ENCODE data around the gene ONECUT1. TPM values are rescaled to one million over a fixed set of nuclear protein-coding genes. Genes with fewer than 3 reads are reported as not detected.

Gene ONECUT1
- total and polyA plus RNA-seq, 2 of the 8 experiments (the other 6 are each of a cell fraction or from before 2014, with no cell fraction given), result 0.65 to 6.4 TPM

DNA sequence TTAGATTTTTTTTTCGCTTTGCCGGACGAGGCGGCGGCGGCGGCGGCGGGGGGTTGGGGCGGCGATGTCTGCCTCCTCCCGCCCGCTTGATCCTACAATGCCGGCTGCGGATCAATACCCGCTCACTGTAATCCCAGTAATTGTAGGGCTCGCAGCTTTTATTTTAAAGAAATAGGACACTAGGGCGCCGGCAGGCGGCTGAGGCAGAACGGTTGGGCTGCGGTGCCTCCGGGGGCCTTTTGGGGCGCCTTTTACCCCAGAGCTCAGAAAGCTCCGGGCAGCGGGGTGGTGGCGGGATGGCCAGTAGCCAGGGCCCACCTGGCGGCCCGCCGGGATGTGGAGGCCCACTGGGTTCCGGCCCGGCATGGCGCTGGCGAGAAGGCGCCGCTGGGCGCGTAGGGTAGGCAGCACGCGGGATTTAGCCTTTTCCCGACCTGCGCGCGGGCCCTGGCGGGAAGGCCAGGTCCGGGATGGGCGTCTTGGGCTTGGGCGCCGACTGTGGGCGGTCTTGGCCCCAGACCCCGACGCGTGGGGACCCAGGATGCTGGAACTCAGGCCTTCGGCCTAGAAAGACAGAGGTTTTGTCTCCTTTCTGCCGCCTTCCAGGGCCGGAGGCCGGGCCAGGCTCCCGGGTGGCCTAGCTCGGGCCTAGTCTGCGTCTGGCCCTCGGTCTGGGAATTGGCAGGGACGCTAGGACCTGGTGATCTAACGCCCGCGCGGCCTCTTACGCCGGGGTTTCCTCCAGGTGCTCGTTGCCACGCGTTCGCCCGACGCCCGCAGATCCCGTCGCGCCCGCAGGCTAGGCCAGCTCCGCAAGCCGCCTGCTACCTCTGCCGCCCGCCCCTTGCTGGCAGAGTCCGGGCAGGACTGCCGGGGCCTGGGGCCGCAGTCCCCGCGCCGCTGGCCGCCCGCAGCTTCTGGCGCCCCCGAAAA, 15.5 kb upstream of the ONECUT1 start:
- Histone ChIP-seq H2BK15ac (ENCODE audit: low read length) (no peak overlapping the region), H2AK5ac (ENCODE audit: low read depth, low read length) (no peak overlapping the region), H3K23me2 (ENCODE audit: low read depth, low read length) (peaks cover 13% of the 10 kb centered on the region), H3K4me1 (replicated peaks in 1 of 4; ENCODE audit: control insufficient read depth in 3 of 4, insufficient read depth in 4 of 4, low read length in 3 of 4) (peaks cover 11 to 30% (median 19%) of the 10 kb centered on the region in 4 experiments), H2BK120ac (replicated peaks; ENCODE audit: low read depth, low read length) (peak overlapping the region; percentile 30), H3K9me3 (ENCODE audit: insufficient read depth in 2 of 2, low read depth in 1 of 2, low read length in 1 of 2) (peaks cover 0 to 7% of the 10 kb centered on the region in 2 experiments; a peak in 1 of 4 replicates), H3K4me3 (ENCODE audit: extremely low read depth in 1 of 4, insufficient read depth in 2 of 4, low read depth in 3 of 4, low read length in 4 of 4) (peak overlapping the region; percentile 20 to 69 (median 42)), H2AFZ (ENCODE audit: low read length) (peak overlapping the region; percentile 88; the same call in 1 of the 2 replicates), H2BK20ac (ENCODE audit: low read length) (peak overlapping the region; percentile 52; the same call in 1 of the 2 replicates), H3K56ac (replicated peaks; ENCODE audit: insufficient read length, low read depth, low read length) (peak overlapping the region; percentile 88), H3K79me2 (ENCODE audit: control insufficient read depth in 1 of 2, insufficient read depth in 2 of 2, low read length in 2 of 2) (peaks cover 0 to 19% of the 10 kb centered on the region in 2 experiments; a peak in 2 of 4 replicates), H3K4ac (replicated peaks; ENCODE audit: insufficient read length, low read depth, low read length) (peak overlapping the region; percentile 28), H4K91ac (replicated peaks; ENCODE audit: insufficient read length, low read length) (peak overlapping the region; percentile 94), H3K36me3 (ENCODE audit: control insufficient read depth in 2 of 4, insufficient read depth in 4 of 4, low read length in 3 of 4) (no peaks in the 10 kb centered on the region; a peak in 1 of 8 replicates), H3K23ac (ENCODE audit: insufficient read length) (no peak overlapping the region), H3K79me1 (ENCODE audit: low read depth, low read length) (no peaks in the 10 kb centered on the region), H4K20me1 (replicated peaks in 1 of 2; ENCODE audit: control insufficient read depth in 1 of 2, insufficient read depth in 2 of 2, low read length in 2 of 2) (peaks cover 4 to 7% of the 10 kb centered on the region in 2 experiments), H3K27me3 (replicated peaks in 1 of 4; ENCODE audit: control insufficient read depth in 3 of 4, extremely low read depth in 1 of 4, insufficient read depth in 3 of 4, low read length in 3 of 4) (peaks cover 10 to 39% (median 31%) of the 10 kb centered on the region in 4 experiments; a peak in 6 of 7 replicates), H2BK5ac (ENCODE audit: low read depth, low read length) (peak overlapping the region; percentile 72; the same call in 1 of the 2 replicates), H3K18ac (ENCODE audit: extremely low read depth, low read length) (peak overlapping the region; percentile 51), H3K4me2 (ENCODE audit: insufficient read depth in 1 of 2, low read depth in 2 of 2, low read length in 2 of 2) (peak overlapping the region; percentile 59 to 76), H3K14ac (ENCODE audit: insufficient read length) (peak overlapping the region; percentile 54), H4K5ac (ENCODE audit: insufficient read length, low read depth, low read length) (peak overlapping the region; percentile 51), H4K8ac (ENCODE audit: extremely low read depth, insufficient read depth, low read length) (peak overlapping the region; percentile 90), H3K27ac (ENCODE audit: low read depth, low read length) (peak overlapping the region; percentile 70; the same call in 1 of the 2 replicates), H3K9ac (replicated peaks in 1 of 4; ENCODE audit: extremely low read depth in 1 of 4, low read depth in 3 of 4, low read length in 3 of 4) (peak overlapping the region in 3 of 4 experiments; percentile 61 to 70 (median 62); a peak in 5 of 7 replicates), H2BK12ac (ENCODE audit: low read depth, low read length) (no peak overlapping the region)
- 6% methylated on average over 56 of the region's 93 CpGs; no CpG with 5 or more reads in 1 of the 2 experiments for WGBS, 2 experiments (ENCODE audit: extremely low coverage in 1 of 2, insufficient coverage in 1 of 2, insufficient read length in 1 of 2, insufficient replicate concordance in 2 of 2, low coverage in 1 of 2, low lambda C conversion rate in 2 of 2, missing lambda C conversion rate in 1 of 2)
- CTCF ChIA-PET (ENCODE audit: partially characterized antibody), result interaction anchor here (0.5 to 13.4 kb wide), 10 partner anchors 9 to 1096 kb away, joined by 3 to 182 read pairs (median 3); partner anchors contain the start of gene ONECUT1
- FAIRE-seq (no peak), DNase-seq (ENCODE audit: low read depth in 1 of 2, low spot score in 2 of 2) (peak in 1 of 2 experiments; percentile 78)
- POLR2A ChIA-PET (ENCODE audit: partially characterized antibody), result interaction anchor here (0.6 to 14.4 kb wide), 16 partner anchors 8 to 801 kb away, joined by 3 to 225 read pairs (median 4); partner anchors contain the start of gene ONECUT1
- TF ChIP-seq PHF8 (conservative IDR thresholded peaks at IDR 0.05; ENCODE audit: low read depth, low read length) (peak; percentile 66), CHD2 (IDR thresholded peaks at IDR 0.05; ENCODE audit: low read length) (no peak), SAP30 (IDR thresholded peaks at IDR 0.05; ENCODE audit: insufficient read depth, insufficient replicate concordance, low read length) (no peak), POLR2A (IDR thresholded peaks at IDR 0.05; ENCODE audit: control extremely low read depth in 1 of 2, low read depth in 2 of 2, low read length in 2 of 2) (peak in 1 of 2 experiments; percentile 51; a peak in 2 of 3 replicates), RAD21 (IDR thresholded peaks at IDR 0.05 in 1 of 2, conservative IDR thresholded peaks at IDR 0.05 in 1 of 2; ENCODE audit: low read depth in 2 of 2, low read length in 2 of 2) (peak in 1 of 2 experiments; percentile 18; a peak in 2 of 4 replicates)
- TF ChIP-seq, protein P1, sequence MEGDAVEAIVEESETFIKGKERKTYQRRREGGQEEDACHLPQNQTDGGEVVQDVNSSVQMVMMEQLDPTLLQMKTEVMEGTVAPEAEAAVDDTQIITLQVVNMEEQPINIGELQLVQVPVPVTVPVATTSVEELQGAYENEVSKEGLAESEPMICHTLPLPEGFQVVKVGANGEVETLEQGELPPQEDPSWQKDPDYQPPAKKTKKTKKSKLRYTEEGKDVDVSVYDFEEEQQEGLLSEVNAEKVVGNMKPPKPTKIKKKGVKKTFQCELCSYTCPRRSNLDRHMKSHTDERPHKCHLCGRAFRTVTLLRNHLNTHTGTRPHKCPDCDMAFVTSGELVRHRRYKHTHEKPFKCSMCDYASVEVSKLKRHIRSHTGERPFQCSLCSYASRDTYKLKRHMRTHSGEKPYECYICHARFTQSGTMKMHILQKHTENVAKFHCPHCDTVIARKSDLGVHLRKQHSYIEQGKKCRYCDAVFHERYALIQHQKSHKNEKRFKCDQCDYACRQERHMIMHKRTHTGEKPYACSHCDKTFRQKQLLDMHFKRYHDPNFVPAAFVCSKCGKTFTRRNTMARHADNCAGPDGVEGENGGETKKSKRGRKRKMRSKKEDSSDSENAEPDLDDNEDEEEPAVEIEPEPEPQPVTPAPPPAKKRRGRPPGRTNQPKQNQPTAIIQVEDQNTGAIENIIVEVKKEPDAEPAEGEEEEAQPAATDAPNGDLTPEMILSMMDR (IDR thresholded peaks at IDR 0.05; ENCODE audit: control extremely low read depth in 1 of 3, insufficient read depth in 1 of 3, low read depth in 1 of 3, low read length in 3 of 3), result peak in 2 of 3 experiments; percentile 27 to 70; a peak in 3 of 4 replicates
